Muscle layer of duodenum (tissue), 2 donors: ENCODE data around the gene HBM.
A peak's percentile ranks its signal among the peaks of the same experiment; 100 is the strongest.

ENCODE experiments used
- H3K27ac ChIP-seq: one replicate; pipeline ENCODE4 v1.7.0; 2013; ENCODE audit warnings: mild to moderate bottlenecking, low read length
- H3K27me3 ChIP-seq: one replicate; pipeline ENCODE4 v1.7.0; 2013; ENCODE audit warnings: low read depth, mild to moderate bottlenecking, control low read depth, low read length
- H3K36me3 ChIP-seq, 2 donors: one replicate each; pipeline ENCODE4 v1.7.0; 2013; ENCODE audit warnings: low read length in 2 of 2, control low read depth in 1 of 2, mild to moderate bottlenecking in 1 of 2; ENCODE audit not compliant: insufficient read depth in 2 of 2, control insufficient read depth in 1 of 2
- H3K4me1 ChIP-seq, 2 donors: one replicate each; pipeline ENCODE4 v1.7.0; 2013; ENCODE audit warnings: low read length in 2 of 2, mild to moderate bottlenecking in 2 of 2, control low read depth in 1 of 2, moderate library complexity in 1 of 2; ENCODE audit not compliant: insufficient read depth in 2 of 2, control insufficient read depth in 1 of 2
- H3K4me3 ChIP-seq, 2 donors: one replicate each; pipeline ENCODE4 v1.7.0; 2013; ENCODE audit warnings: low read length in 2 of 2, low read depth in 1 of 2, mild to moderate bottlenecking in 1 of 2
- H3K9me3 ChIP-seq, 2 donors: one replicate each; pipeline ENCODE4 v1.7.0; 2013; ENCODE audit warnings: low read length in 2 of 2, control low read depth in 1 of 2, mild to moderate bottlenecking in 1 of 2; ENCODE audit not compliant: control insufficient read depth in 1 of 2
- donor health status: healthy.

HBM gene

GRCh38 chr16:180101-180675 lies 14.4 kb downstream of the HBM start, which contains the start of gene HBQ1:
Gene HBQ1 (plus strand): TSS chr16:180459. CDS start chr16:180487, 28 bp downstream.
- no peaks in the 10 kb centered on the region for H3K9me3 ChIP-seq
- H3K36me3 ChIP-seq, result no peaks in the 10 kb centered on the region
- H3K4me3 ChIP-seq, result peak within 1 kb of the TSS in 1 of 2 donors; percentile 60
- no peak within 1 kb of the TSS for H3K27ac ChIP-seq
- peaks cover 0 to 17% of the 10 kb centered on the region in 2 donors for H3K4me1 ChIP-seq
- peaks cover 30% of the 10 kb centered on the region for H3K27me3 ChIP-seq

- Histone ChIP-seq H3K27me3 (peaks cover 25% of the 10 kb centered on the region), H3K4me1 (peaks cover 0 to 17% of the 10 kb centered on the region in 2 donors), H3K27ac (no peak overlapping the region), H3K9me3 (no peaks in the 10 kb centered on the region), H3K4me3 (peak overlapping the region in 1 of 2 donors; percentile 60), H3K36me3 (no peaks in the 10 kb centered on the region)
Measured at GRCh38 chr16:180681-181564, 15.1 kb downstream of the HBM start.

GRCh38 chr16:181565-182021 lies 15.8 kb downstream of the HBM start:
- Histone ChIP-seq H3K4me3 (peak overlapping the region in 1 of 2 donors; percentile 60), H3K4me1 (peaks cover 0 to 17% of the 10 kb centered on the region in 2 donors), H3K9me3 (no peaks in the 10 kb centered on the region), H3K27me3 (peaks cover 25% of the 10 kb centered on the region), H3K27ac (no peak overlapping the region), H3K36me3 (no peaks in the 10 kb centered on the region)

- Histone ChIP-seq H3K27ac (no peak overlapping the region), H3K9me3 (no peaks in the 10 kb centered on the region), H3K27me3 (peaks cover 17% of the 10 kb centered on the region), H3K36me3 (peaks cover 0 to 8% of the 10 kb centered on the region in 2 donors), H3K4me3 (no peak overlapping the region), H3K4me1 (peaks cover 0 to 17% of the 10 kb centered on the region in 2 donors)
Measured at GRCh38 chr16:183005-183404, 17.2 kb downstream of the HBM start.

- Histone ChIP-seq H3K27me3 (no peaks in the 10 kb centered on the region), H3K4me3 (no peak overlapping the region), H3K36me3 (peaks cover 13 to 27% of the 10 kb centered on the region in 2 donors), H3K27ac (no peak overlapping the region), H3K4me1 (peaks cover 0 to 13% of the 10 kb centered on the region in 2 donors), H3K9me3 (no peaks in the 10 kb centered on the region)
Measured at GRCh38 chr16:185213-185612, 19.4 kb downstream of the HBM start.

GRCh38 chr16:185691-186090 lies 19.9 kb downstream of the HBM start:
- H3K36me3 ChIP-seq, result peaks cover 17 to 32% of the 10 kb centered on the region in 2 donors
- no peaks in the 10 kb centered on the region for H3K27me3 ChIP-seq

GRCh38 chr16:187330-187729 lies 21.6 kb downstream of the HBM start:
- no peaks in the 10 kb centered on the region for H3K27me3 ChIP-seq
- no peak overlapping the region for H3K4me3 ChIP-seq
- H3K4me1 ChIP-seq, result no peaks in the 10 kb centered on the region
- H3K9me3 ChIP-seq, result no peaks in the 10 kb centered on the region
- peaks cover 28 to 46% of the 10 kb centered on the region in 2 donors for H3K36me3 ChIP-seq
- H3K27ac ChIP-seq, result no peak overlapping the region

More at GRCh38 chr16:185691-186090, 19.9 kb downstream of the HBM start:
- Histone ChIP-seq H3K4me1 (peaks cover 0 to 8% of the 10 kb centered on the region in 2 donors), H3K4me3 (no peak overlapping the region), H3K9me3 (no peaks in the 10 kb centered on the region), H3K27ac (no peak overlapping the region)

- no peaks in the 10 kb centered on the region for H3K4me1 ChIP-seq
- H3K9me3 ChIP-seq, result no peaks in the 10 kb centered on the region
Measured at GRCh38 chr16:188674-189073, 22.9 kb downstream of the HBM start.

GRCh38 chr16:189604-190186 lies 23.9 kb downstream of the HBM start:
- Histone ChIP-seq H3K4me3 (no peak overlapping the region), H3K27ac (no peak overlapping the region), H3K36me3 (peaks cover 35 to 68% of the 10 kb centered on the region in 2 donors), H3K4me1 (no peaks in the 10 kb centered on the region), H3K9me3 (no peaks in the 10 kb centered on the region), H3K27me3 (no peaks in the 10 kb centered on the region)

More at GRCh38 chr16:188674-189073, 22.9 kb downstream of the HBM start:
- Histone ChIP-seq H3K4me3 (no peak overlapping the region), H3K27me3 (no peaks in the 10 kb centered on the region), H3K36me3 (peaks cover 28 to 58% of the 10 kb centered on the region in 2 donors), H3K27ac (no peak overlapping the region)

- Histone ChIP-seq H3K27ac (no peak overlapping the region), H3K27me3 (no peaks in the 10 kb centered on the region), H3K9me3 (no peaks in the 10 kb centered on the region), H3K4me3 (no peak overlapping the region), H3K4me1 (no peaks in the 10 kb centered on the region), H3K36me3 (peaks cover 47 to 88% of the 10 kb centered on the region in 2 donors)
Measured at GRCh38 chr16:191831-192230, 26.1 kb downstream of the HBM start.

- Histone ChIP-seq H3K4me1 (no peaks in the 10 kb centered on the region), H3K36me3 (peaks cover 51 to 89% of the 10 kb centered on the region in 2 donors), H3K4me3 (no peak overlapping the region), H3K9me3 (no peaks in the 10 kb centered on the region), H3K27ac (no peak overlapping the region), H3K27me3 (no peaks in the 10 kb centered on the region)
Measured at GRCh38 chr16:192686-193085, 26.9 kb downstream of the HBM start.
